K562 (cell line): ENCODE data around the gene LTA. TPM values are rescaled to one million over a fixed set of nuclear protein-coding genes. Genes with fewer than 3 reads are reported as not detected.

Experiments used
- AFF1 ChIP-seq, 2 experiments: fragments of 450-650 bp; IDR thresholded peaks; 2 replicates each; pipeline ENCODE4 v1.6.1; 2018; ENCODE audit warnings: mild to moderate bottlenecking in 2 of 2, low read depth in 1 of 2; ENCODE audit not compliant: partially characterized antibody in 2 of 2
- ARID2 ChIP-seq: fragments of 450-650 bp; IDR thresholded peaks from 2 replicates; pipeline ENCODE4 v1.6.1; 2017; ENCODE audit warnings: antibody characterized with exemption, mild to moderate bottlenecking
- CAMTA2 ChIP-seq: fragments of 250-450 bp; sonication (Bioruptor Pico); conservative IDR thresholded peaks from 2 replicates; pipeline ENCODE4 v1.5.1; 2022
- CBX1 ChIP-seq: sonication (generic); IDR thresholded peaks from 2 replicates; pipeline ENCODE4 v1.6.1; 2016; ENCODE audit warnings: antibody characterized with exemption, low read depth, mild to moderate bottlenecking
- HDGF ChIP-seq: fragments of 450-650 bp; IDR thresholded peaks from 2 replicates; pipeline ENCODE4 v1.6.1; 2016
- HMG20A ChIP-seq: fragments of 450-650 bp; formaldehyde crosslinking; conservative IDR thresholded peaks from 2 replicates; pipeline ENCODE4 v1.4.0; 2020; ENCODE audit warnings: mild to moderate bottlenecking, mixed read lengths
- HNRNPL ChIP-seq: fragments of 200-400 bp; formaldehyde crosslinking; IDR thresholded peaks from 2 replicates; pipeline ENCODE4 v1.6.1; 2017; ENCODE audit warnings: low read depth, mild to moderate bottlenecking, low read length
- HSF4 ChIP-seq: fragments of 250-450 bp; sonication (Bioruptor Pico); IDR thresholded peaks from 2 replicates; pipeline ENCODE4 v2.1.2; 2022; ENCODE audit warnings: mild to moderate bottlenecking, moderate library complexity, borderline replicate concordance
- MTA3 ChIP-seq: fragments of 450-650 bp; formaldehyde crosslinking; IDR thresholded peaks from 2 replicates; pipeline ENCODE4 v1.6.1; 2017; ENCODE audit warnings: mild to moderate bottlenecking, borderline replicate concordance
- PML ChIP-seq: IDR thresholded peaks from 2 replicates; pipeline ENCODE4 v1.6.1; 2012; ENCODE audit warnings: low read length, inconsistent platforms
- RAD51 ChIP-seq: fragments of 450-650 bp; IDR thresholded peaks from 2 replicates; pipeline ENCODE4 v1.7.1; 2016; ENCODE audit warnings: low read depth, mild to moderate bottlenecking, borderline replicate concordance
- RBM22 ChIP-seq: fragments of 200-400 bp; formaldehyde crosslinking; IDR thresholded peaks from 2 replicates; pipeline ENCODE4 v1.6.1; 2018; ENCODE audit warnings: low read length, low read depth; ENCODE audit not compliant: poor library complexity, severe bottlenecking
- TAF9B ChIP-seq: fragments of 450-650 bp; IDR thresholded peaks from 2 replicates; pipeline ENCODE4 v1.6.1; 2018; ENCODE audit warnings: mild to moderate bottlenecking; ENCODE audit not compliant: partially characterized antibody
- TBP ChIP-seq: optimal IDR thresholded peaks from 2 replicates; pipeline ENCODE3; 2011; ENCODE audit warnings: low read depth, low read length, improper control_type of control experiment
- TFAM ChIP-seq: fragments of 250-450 bp; sonication (Bioruptor Pico); conservative IDR thresholded peaks from 2 replicates; pipeline ENCODE4 v1.5.0; 2021; ENCODE audit warnings: mild to moderate bottlenecking, moderate library complexity
- ZNF311 ChIP-seq: fragments of 250-450 bp; sonication (Bioruptor Pico); IDR thresholded peaks from 2 replicates; pipeline ENCODE4 v1.4.0; 2020; ENCODE audit warnings: mild to moderate bottlenecking, moderate library complexity
- ZNF347 ChIP-seq: fragments of 450-650 bp; formaldehyde crosslinking; IDR thresholded peaks from 2 replicates; pipeline ENCODE4 v1.4.0; 2020; ENCODE audit warnings: low read depth, mild to moderate bottlenecking, moderate library complexity
- ZNF695 ChIP-seq: fragments of 450-650 bp; formaldehyde crosslinking; IDR thresholded peaks from 2 replicates; pipeline ENCODE4 v1.4.0; 2020; ENCODE audit warnings: mild to moderate bottlenecking, moderate library complexity
- polyA plus RNA-seq, 8 experiments: library from polyadenylated mRNA; depleted of rRNA in 4 of 8; stranded (reverse) in 5 of 8; unstranded in 3 of 8; fragments of >200 nt; fragmentation: Nextera tagmentation in 2 of 8; fragmentation: Illumina TruSeq in 1 of 8; extraction: Ambion mirVana in 2 of 8; extraction: Trizol in 1 of 8; gene quantifications; 2 replicates each; pipeline versions ENCODE4 v1.2.1 to v1.2.3, GENCODE V29; 2011 to 2014; ENCODE audit warnings: inconsistent platforms in 1 of 8, missing spikeins in 1 of 8
- total RNA-seq, 7 experiments: library from RNA; depleted of rRNA in 6 of 7; stranded (reverse); fragments of >200 nt in 6 of 7; fragmentation: Illumina TruSeq in 2 of 7; extraction: Trizol in 2 of 7; gene quantifications; 2 replicates each; pipeline versions ENCODE4 v1.2.1 to v1.2.3, GENCODE V29; 2011 to 2021; ENCODE audit warnings: low replicate concordance in 1 of 7
- TF ChIP-seq, protein P1 (sequence below): sonication (generic); formaldehyde crosslinking; IDR thresholded peaks from 2 replicates; pipeline ENCODE4 v1.8.1; 2023; ENCODE audit warnings: mild to moderate bottlenecking, missing genetic modification reagents

LTA gene
- total and polyA plus RNA-seq, 9 of the 15 experiments (the other 6 are each of a cell fraction or from before 2014, with no cell fraction given), result 0.80 TPM; not detected in 8

- TF ChIP-seq AFF1 (IDR thresholded peaks at IDR 0.05; ENCODE audit: low read depth in 1 of 2, partially characterized antibody in 2 of 2) (peak in 1 of 2 experiments; percentile 87), CBX1 (no peak), ARID2 (no peak), ZNF347 (peak; percentile 55; the same call in 1 of the 2 replicates), TFAM (no peak), RAD51 (no peak), RBM22 (no peak), TBP (peak; percentile 93), PML (peak; percentile 92), HNRNPL (no peak), ZNF311 (CRISPR knock-in tag) (no peak), ZNF695 (CRISPR knock-in tag) (0 out of 2 replicates have a peak, but pooled peaks have one; percentile 69), TAF9B (peak; percentile 88), MTA3 (peak; percentile 95), HDGF (no peak), HSF4 (CRISPR knock-in tag) (no peak), CAMTA2 (0 out of 2 replicates have a peak, but pooled peaks have one; percentile 25), HMG20A (0 out of 2 replicates have a peak, but pooled peaks have one; percentile 8)
- TF ChIP-seq, protein P1, sequence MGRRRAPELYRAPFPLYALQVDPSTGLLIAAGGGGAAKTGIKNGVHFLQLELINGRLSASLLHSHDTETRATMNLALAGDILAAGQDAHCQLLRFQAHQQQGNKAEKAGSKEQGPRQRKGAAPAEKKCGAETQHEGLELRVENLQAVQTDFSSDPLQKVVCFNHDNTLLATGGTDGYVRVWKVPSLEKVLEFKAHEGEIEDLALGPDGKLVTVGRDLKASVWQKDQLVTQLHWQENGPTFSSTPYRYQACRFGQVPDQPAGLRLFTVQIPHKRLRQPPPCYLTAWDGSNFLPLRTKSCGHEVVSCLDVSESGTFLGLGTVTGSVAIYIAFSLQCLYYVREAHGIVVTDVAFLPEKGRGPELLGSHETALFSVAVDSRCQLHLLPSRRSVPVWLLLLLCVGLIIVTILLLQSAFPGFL (CRISPR knock-in tag), result no peak
Observed at GRCh38 chr6:31619805-31620585, 47.9 kb downstream of the LTA start (continued).
